Retina (tissue), 1 donor: ENCODE results near the gene ZNF618.
"Not testable (repeated sequence)": the region's sequence is repeated elsewhere in the genome, so short reads cannot be mapped to it uniquely, and the experiment has no call there.

Experiments
- DNase-seq: peaks from one replicate; pipeline ENCODE4 v3.0.0-alpha.2; 2016

Gene ZNF618

DNA sequence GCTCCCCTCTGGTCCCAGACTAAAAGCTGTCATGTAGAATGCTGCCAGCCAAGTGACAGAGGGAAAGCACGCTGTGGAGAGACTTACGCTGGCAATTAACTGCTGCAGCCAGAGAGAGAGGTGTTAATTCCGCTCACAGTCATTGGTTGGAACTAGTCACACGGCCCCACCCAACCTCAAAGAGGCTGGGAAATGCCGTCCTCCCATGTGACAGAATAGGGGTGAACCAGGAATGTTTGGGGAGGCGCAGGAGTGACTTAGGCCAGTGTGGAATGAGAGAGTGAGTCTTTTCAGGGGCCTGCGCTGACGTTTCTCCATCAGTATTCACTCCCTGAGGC is 114.4 kb downstream of the ZNF618 start:
- no peak for DNase-seq

DNA sequence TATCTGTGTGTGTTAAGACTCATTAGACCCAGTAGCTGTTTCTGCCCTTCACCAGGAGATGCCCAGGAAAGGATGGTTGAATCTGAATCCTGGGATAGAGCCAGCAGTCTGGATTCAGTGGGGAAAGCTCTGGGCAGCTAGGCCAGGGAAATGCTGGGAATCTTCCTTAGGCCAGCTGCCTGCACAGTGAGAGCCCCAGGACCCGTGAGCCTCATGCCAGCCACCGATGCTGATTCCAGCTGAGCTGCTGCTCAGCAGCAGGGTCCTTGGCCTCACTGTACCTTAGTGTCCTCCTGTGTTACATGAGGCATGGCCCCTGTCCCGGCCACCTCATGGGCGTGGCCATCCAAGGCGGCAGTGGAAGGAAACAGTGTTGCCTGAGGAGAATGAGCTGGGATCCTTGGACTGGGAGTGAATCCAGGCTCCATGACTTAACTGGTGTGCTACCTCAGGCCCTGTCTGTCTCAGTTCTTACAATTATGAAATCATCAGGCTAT is 114.9 kb downstream of the ZNF618 start:
- no peak for DNase-seq

DNA sequence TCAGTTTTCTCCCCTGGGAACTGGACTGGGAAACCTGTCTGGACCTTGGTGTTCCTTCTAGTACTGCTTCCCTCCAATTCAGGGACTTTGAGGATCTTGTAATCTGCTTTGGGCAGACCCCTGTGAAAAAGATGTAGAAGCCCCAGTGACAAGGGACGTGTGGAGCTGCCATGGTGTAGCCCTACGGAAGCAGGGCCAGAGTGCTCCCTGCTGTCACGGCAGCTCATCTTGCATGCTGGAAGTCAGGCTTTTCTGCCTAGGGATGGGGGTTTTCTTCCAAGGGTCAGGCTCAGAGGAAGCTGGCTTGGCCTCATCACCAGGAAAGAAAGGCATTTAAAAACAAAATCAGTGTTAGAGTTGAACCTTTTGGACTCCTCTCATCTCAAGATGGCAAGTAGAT is 115.6 kb downstream of the ZNF618 start:
- no peak for DNase-seq

DNA sequence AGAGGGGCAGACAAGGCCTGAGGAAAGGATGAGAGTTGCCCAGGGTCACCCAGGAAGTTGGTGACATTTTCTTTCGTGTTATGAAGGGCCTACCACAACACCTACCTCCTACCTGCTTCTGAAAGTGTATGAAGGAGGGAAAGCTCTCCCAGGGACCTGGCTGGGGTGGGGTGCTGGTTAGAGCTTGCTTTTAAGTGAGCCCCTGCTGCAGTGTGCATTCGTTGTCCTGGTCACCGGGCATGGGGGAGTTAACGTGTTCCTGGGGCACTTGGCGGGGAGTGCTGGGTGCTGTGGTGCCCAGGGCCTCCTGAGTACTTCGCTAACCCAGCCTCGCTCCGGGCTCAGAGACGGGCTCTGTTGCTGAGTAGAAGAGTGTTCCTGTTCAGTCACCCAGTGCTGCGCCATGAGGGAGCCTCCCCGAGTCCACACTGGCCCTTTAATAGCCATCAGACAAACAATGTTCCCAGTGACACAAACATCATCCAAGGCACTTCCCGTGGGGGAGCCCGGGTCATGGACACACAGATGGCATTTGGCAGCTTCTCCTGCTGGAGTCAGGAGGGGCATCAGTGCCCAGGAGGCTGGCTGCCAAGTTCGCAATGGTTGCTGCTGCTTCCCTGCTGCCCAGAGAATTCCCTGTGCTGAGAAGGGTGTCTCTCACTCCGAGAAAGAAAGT is 116.3 kb downstream of the ZNF618 start:
- no peak for DNase-seq

DNA sequence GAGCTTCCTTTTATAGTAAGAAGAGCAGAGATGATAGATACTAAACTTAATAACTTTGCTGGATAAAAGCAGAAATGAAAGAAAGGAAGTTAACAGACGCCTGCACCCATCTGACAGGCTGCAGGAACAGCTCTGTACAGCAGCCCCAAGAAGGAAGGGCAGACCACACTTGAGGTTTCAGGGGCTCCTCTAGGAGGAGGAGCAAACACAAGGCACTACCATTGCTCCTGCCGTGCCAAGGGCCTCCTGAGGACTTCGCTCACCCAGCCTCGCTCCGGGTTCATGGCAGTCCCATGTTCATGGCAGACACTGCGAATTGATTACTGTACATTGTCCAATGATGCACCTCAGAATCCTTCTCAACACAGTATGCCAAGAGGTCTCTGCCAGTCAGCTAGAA is 116.9 kb downstream of the ZNF618 start:
- no peak for DNase-seq

DNA sequence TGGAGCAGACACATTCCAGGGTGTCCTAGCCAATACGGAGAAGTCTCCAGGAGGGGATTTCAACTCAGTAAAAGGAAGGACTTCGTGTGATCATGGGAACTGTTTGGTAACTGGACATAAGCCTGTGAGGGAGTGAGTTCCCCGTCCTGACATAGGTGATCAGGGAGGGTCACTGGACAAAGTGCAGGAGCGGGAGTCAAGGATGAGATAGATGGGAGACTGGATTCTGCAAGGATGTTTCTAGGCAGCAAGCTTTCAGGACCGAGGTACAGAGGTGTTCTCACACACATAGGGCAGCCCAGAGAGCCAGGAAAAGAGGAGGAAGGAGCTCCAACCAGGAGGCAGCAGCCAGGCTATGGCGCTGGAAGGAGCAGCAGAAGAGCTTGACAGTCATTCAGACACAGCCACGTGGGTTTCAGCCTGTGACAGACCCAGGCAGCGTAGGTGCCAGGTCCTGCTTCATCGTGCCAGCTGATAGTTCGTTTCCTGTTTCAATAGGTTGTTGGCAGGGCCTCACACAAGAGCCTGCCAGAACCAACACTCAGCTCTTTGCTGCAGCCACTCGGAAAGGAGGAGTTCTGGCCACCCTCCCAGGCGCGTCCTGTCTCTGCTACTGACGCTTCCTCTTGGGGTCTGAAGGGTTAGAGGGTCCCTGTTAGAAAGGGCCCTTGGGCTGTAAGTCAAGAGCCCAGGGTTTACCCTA is 117.9 kb downstream of the ZNF618 start:
- no peak for DNase-seq

DNA sequence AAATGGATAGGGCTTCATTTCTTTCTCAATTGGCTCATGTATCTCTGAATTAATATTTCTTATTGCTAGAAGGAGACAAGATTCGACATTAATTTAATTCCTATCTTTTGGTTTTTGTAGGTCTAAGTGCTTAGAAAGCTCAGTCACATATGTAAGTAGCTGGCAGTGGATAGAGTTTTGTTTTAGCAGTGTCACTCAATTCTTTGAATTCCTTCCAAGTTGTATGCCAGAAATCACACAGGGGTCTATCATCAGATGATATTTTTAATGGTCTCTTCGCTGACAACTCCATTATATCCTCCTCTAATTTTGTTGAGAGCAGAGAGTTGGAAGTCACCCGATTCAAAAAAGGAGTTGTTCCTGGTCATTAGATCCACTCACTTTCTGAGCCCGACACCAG is 119.3 kb downstream of the ZNF618 start:
- no peak for DNase-seq

DNA sequence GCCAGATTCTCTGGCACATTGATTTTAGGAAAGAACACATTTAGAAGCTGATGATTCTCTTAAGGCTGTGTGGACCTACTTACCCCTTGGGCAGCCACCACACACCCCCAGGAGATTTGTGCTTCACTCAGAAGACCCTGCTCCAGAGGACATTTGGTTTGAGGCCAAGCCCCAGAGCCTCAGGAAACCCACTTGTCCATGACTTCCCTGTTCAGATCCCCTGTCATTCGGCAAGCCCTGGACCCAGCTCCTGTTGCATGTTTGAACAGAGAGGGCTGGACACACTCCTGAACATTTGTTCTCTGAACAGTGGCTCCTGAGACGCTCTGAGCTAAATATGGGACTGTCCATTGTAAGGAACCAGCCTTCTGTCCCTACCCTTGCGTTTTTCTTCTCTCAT is 119.9 kb downstream of the ZNF618 start:
- no peak for DNase-seq

DNA sequence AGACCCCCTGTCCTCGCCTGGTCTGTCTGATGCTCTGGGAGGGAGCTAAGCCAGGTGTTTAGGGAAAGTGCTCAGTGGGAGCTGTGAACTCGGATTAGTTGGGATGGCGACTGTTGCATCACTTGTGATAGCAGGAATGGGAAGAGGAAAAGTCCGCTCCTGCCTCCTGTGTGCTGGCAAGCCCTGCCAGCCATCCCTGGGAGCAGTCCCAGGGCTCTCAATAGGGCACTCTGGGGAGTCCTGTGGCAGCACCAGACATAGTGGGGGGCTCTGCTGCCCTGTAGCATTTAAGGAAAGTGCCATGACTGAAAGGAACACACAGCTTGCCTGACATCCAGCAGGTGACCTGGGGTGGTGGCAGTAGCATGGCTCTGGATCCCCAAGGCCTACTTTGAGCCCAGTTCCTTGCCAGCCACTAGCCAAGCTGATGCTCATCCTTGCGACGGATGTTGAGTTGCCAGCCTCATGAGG is 120.5 kb downstream of the ZNF618 start:
- DNase-seq = no peak

DNA sequence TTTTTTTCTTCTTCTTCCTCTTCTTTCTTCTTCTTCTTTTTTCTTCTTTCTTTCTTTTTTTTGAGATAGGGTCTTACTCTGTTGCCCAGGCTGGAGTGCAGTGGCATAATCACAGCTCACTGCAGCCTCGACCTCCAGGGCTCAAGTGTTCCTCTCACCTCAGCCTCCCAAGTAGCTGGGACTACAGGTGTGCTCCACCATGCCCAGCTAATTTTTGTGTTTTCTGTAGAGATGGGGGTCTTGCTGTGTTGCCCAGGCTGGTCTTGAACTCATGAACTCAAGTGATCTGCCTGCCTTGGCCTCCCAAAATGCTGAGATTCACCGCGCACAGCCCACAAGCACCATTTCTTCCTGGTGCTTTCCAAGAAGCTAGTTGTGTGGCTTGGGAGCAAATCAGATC is 121.0 kb downstream of the ZNF618 start:
- DNase-seq = not testable (repeated sequence)

DNA sequence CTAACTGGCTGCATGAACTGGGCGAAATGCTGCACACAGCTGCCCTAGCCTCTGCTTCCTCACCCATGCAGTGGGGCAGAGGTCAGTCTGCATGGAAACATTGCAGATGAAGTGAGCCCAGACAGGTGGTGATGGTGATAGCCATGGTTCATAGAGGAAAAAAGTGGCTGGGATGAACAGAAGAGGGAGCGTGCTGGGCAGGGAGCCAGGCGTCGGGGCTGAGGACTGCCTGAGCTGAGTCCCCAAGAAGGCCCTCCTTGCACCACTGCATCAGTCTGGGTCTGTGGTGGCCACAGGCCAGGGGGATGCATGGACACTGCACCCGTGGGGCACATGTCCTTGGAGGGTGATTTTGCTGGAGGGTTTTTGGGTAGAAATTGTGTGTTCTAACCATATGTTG is 121.5 kb downstream of the ZNF618 start:
- no peak for DNase-seq

DNA sequence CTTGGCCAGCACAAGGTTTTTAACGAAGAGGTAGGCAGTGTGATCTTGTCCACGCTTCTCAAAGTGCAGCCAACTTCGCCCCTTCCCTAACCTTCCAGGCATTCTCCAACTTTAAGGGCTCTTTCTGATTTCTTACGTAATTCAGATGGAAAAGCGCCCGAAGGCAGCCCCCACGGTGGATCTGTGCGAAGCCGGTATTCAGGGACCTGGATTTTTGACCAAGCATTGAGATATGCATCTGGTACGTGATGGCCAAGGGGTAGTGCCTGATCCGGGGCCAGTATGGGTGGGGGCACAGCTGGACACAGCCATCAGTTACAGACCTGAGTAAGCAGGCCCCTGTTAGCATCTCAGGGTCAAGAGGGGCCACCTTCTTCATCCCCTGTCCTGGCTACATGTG is 122.0 kb downstream of the ZNF618 start:
- no peak for DNase-seq

DNA sequence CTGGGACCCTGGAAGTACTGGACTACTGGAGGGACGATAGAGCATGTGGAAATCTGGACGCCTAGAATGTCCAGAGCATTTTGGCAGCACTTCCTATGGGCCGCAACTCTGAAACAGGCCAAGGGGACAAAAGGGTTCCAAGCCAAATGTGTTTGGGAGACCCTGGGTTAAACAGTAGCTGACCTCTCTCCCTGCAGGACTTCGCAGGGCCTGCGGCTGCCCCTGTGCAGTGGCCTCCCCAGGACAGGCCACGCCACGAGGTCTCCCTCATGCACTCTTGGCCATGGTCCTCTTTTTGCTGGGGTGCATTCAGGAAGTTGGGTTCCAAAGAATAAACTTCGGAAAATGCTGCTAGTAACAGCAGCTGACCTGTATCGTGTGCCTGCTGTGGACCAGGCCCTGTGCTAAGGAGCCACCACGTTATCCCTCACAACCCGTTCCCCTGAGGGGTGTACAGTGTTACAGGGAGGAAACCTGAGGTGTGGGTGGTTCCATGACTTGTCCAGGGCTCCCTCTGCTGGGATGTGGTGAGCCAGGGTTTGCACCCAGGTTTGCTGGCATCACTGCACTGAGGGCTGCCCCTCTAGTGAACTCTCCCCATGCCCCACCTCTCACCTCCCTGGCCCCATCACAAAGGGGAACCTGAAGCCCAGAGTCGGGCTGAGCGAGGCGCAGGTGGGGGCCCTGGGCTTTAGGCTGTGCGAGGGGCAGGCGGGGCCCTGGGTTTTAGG is 122.6 kb downstream of the ZNF618 start:
- no peak for DNase-seq

DNA sequence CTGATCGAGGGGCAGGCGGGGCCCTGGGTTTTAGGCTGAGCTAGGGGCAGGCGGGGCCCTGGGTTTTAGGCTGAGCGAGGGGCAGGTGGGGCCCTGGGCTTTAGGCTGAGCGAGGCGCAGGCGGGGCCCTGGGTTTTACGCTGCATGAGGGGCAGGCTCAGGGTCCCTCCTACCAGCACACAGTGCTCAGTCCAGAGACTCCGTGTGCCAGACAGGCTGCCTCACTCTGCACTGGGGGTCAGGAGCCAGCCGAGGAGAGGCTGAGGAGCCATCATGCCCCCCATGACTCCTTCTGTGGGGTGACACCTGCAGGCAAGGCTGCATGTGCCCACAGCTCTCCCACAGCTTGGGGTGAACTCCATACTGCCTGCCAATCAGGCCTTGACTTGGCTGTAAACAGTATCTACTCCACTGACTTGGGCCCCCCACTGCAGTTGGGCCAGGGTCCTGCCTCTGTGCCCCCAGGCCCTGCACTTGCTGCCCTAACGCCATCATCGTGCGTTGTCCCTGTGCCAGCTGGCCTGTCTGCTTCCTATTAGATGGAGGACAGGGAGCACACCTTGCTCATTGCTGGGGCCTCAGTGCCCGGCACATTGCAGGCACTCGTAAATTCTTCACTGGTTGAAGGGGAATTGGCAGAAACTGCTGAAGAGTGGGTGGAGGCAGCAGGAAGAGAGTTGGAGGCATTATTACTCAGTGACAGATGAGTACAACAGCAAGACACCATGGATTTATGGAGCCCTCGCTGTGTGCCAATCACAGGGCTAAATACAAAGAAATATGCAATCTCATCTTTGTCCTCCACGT is 123.3 kb downstream of the ZNF618 start:
- DNase-seq = no peak

DNA sequence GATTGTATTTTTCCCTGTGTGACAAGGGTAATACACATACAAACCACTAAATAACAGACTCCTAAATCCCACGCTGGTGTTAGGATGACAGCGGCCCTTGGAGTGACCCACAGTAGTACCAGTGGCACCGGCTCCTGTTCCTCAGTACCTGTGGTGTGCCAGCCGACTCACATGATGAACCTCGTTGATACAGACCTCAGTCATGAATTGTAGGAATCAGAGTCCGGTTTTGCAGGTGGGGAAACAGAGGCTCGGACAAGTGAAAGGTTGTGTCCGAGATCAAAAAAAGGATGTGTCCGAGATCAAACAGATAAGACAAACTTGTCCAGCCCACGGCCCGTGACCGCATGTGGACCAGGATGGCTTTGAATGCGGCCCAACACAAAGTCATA is 124.0 kb downstream of the ZNF618 start:
- DNase-seq = no peak

DNA sequence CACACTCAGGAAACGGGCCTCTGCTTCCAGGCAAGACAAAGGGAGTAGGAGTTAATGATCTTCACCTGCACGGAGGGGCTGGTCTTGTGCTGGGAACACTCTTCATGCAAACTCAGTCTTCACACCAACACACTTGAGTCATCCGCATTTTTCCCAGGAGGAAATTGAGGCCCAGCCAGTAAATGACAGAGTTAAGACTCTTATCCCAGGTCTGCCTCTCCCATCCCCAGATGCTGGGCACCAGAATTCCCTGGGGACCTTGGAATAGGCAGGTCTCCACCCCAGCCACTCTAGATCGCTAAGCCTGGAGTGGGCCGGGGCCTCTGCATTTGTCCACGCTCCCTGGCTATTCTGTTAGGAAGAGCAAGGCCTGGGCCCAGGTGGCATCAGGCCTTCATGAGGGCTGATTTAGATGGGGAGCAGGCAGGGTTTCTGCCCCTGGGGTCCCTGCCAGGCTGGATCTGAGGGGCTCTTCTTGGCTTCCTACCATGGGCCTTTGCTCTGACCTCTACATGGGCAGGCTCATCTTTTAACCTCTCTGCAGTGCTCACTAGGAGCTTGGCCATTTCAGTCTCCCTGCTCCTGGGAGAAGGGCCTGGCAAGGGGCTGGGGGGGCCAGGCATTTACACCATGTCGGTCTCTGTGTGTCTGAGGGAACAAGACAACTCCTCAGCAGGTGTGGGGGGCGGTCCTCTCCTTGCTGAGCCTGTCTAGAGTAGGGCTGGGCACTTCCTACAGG is 124.7 kb downstream of the ZNF618 start:
- DNase-seq = no peak

DNA sequence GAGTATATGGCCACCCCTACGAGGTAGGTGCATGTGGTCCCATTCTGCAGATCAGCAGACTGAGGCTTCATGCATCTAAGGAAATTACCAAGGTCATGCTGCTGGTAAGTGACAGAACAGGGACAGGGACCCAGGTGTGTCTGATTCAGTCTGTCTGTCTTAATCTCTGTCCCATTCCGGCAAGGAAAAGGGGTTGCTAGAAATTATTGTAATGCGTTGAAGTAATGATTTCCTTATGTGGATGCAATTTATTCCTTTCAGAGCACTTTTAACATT is 125.2 kb downstream of the ZNF618 start:
- DNase-seq = no peak

DNA sequence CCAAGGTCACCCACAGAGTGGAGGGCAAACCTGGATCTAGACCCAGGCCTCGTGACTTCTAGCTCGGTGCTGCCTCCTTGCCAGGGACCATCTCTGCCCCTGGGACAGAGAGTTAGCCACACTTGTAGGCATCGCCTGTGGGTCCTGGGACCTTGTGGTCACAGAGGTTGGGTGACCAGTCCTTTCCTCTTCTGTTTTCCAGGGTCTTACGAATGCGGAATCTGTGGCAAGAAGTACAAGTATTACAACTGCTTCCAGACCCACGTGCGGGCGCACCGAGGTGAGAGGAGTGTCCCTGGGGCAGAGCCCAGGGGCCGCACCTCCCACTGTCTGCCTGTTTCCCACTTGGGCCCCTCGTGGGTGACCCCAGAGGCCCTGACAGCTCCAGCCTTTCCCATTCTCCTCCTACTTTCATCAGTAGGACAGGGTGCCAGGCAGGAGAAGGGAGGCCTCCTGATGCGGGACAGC is 125.7 kb downstream of the ZNF618 start:
- DNase-seq = no peak

DNA sequence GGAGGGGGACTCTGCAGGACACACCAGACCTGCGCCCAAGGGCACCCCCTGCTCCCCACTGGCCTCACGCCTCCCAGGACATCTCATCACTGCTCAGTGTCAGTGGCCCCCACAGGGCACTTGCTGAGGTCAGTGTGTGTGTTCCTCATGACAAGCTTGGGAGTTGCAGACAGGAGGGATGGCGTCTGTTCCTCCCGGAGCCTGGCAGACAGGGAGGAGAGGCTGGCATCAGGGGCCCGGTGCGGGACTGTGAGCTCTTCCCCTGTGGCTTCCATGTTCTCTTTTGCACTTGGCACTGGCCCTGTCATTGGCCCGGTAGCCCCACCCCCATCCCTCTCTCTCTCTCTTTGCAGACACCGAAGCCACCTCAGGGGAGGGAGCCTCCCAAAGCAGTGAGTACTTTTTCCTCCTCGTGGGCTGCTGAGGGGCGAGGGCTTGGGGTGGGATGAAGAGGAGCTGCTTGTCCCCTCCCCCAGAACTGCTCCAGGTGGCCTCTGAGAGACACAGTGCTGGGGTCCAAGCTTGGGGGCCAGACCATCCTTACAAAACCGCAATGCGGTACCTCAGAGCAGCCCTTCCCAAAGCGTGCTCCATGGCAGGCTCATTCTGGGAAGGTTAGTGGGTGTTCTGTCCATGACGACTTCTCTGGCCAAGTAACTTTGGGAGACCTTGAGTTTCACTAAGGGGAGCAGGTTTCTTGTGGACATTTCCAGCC is 126.3 kb downstream of the ZNF618 start:
- DNase-seq = no peak

DNA sequence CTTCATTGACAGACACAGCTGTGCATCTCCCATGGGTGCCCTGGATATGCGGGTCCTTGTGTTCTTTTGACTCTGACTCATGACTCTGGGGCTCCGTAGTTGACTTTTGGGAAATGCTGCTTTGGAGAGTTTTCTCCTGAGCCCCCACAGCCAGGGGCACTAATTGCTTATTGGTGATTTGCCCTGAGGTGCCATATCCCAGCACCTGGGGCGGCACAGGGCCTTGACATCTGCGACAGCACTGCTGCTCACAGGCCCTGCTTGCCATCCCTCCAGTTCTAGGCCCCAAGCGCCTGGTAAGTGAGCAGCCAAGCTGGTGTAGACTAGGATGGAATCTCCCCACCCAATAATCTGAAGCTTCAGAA is 126.9 kb downstream of the ZNF618 start:
- no peak for DNase-seq

DNA sequence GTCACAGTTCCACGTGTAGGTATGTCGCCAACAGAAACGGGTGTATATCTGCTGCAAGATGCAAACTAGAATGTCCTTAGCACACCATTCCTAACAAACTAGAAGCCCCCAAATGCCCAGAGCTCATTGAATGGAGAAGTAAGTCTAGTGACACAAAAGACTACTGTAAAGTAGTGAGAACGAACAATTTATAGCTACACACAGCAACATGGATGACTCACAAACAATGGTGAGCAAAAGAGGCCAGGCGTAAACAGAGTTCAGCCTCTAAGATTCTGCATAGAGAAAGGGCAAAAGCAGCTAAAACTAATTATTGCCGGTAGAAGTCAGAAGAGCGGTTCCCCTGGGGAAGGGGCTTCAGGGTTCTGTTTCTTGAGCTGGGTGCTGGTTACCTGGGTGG is 127.2 kb downstream of the ZNF618 start:
- no peak for DNase-seq

DNA sequence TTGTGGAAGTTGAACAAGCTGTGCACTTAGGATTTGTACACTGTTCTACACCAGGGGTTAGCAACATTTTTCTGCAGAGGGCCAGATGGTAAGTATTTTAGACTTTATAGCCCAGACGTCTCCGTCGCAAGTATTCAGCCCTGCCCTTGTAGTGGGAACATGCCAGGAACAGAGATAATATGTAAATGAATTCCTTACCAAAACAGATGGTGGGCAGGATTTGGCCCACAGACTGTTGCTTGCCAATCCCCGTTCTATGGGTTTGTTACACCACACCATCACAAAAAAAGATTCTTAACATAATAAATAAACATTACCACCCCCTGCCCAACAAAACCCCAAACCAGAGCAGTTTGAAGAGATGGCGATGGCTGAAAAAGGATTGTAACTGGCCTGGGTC is 127.6 kb downstream of the ZNF618 start:
- DNase-seq = no peak
